Ovary (tissue), 10 donors: ENCODE measurements around the gene CCDC178. TPM values are rescaled to one million over a fixed set of nuclear protein-coding genes. Genes with fewer than 3 reads are reported as not detected.

Source experiments
- DNase-seq, 5 donors: peaks; one replicate each; pipeline ENCODE4 v3.0.0-alpha.2; 2019 to 2020
- H3K27ac ChIP-seq, 2 donors: fragments of 200-600 bp; one replicate each; pipeline versions ENCODE4 v1.5.1 to v1.8.0; 2019 to 2022
- H3K27me3 ChIP-seq: fragments of 200-600 bp; one replicate; pipeline ENCODE4 v1.8.0; 2022
- H3K36me3 ChIP-seq: fragments of 200-600 bp; sonication (generic); one replicate; pipeline ENCODE4 v1.5.1; 2019
- H3K4me1 ChIP-seq: one replicate; pipeline ENCODE4 v1.8.1; 2013; ENCODE audit warnings: mild to moderate bottlenecking, moderate library complexity; ENCODE audit not compliant: insufficient read depth
- H3K4me3 ChIP-seq: fragments of 200-600 bp; sonication (generic); one replicate; pipeline ENCODE4 v1.5.1; 2017
- H3K9me3 ChIP-seq, 2 donors: fragments of 200-600 bp in 1 of 2; sonication (generic) in 1 of 2; one replicate each; pipeline versions ENCODE4 v1.5.1 to v1.8.1; 2013 to 2019; ENCODE audit warnings: mild to moderate bottlenecking in 1 of 2, moderate library complexity in 1 of 2
- EP300 ChIP-seq: sonication (generic); formaldehyde crosslinking; IDR thresholded peaks from one replicate; pipeline ENCODE4 v1.6.1; 2017; ENCODE audit warnings: antibody characterized with exemption
- POLR2A ChIP-seq: fragments of 450-650 bp; IDR thresholded peaks from one replicate; pipeline ENCODE4 v1.6.1; 2017; ENCODE audit warnings: antibody characterized with exemption, mild to moderate bottlenecking, moderate library complexity
- WGBS, 3 donors: extraction: QIAGEN DNeasy Blood & Tissue Kit in 1 of 3; methylation state at CpG; one replicate each; pipeline versions ENCODE4 v1.1.5 to v1.1.7; 2013 to 2017; 5-methylcytosine and 5-hydroxymethylcytosine counted together
- intact Hi-C, 4 donors: fragments of 100-400 bp; cut with DNase I; formaldehyde crosslinking; loops; one replicate each; pipeline versions ENCODE4 v1.11.0 to v1.15.1; 2022 to 2023
- long read RNA-seq, 3 donors: library from polyadenylated mRNA in 2 of 3; unstranded in 2 of 3; transcript quantifications; one replicate each; pipeline ENCODE4 v2.0.0 and lab custom pipeline, GENCODE V29; 2021 to 2026
- polyA plus RNA-seq, 2 donors: library from polyadenylated mRNA; stranded (reverse); fragments of 200-250 nt in 1 of 2; fragments of 350-450 nt in 1 of 2; fragmentation: Illumina TruSeq in 1 of 2; extraction: RNeasy Lipid Tissue Mini Kit (QIAGEN cat#74804) in 1 of 2; gene quantifications; one replicate each; pipeline ENCODE4 v1.2.3, GENCODE V29; 2013 to 2014
- total RNA-seq, 7 donors: library from RNA; depleted of rRNA in 2 of 7; stranded (reverse); fragments of >200 nt in 2 of 7; fragmentation: NEBNext Ultra II Directional in 3 of 7; extraction: Animal tissue kit (Norgen Biotek cat#: 25700) in 3 of 7; gene quantifications; one replicate each; pipeline versions ENCODE4 v1.1.0 to v1.2.4, GENCODE V29; 2016 to 2023
- TF ChIP-seq, protein P1 (sequence below), 3 donors: fragments of 450-650 bp in 2 of 3; fragments of 200-600 bp in 1 of 3; IDR thresholded peaks; one replicate each; pipeline versions ENCODE4 v1.5.1 to v1.8.0; 2016 to 2022; ENCODE audit warnings: antibody characterized with exemption in 3 of 3, mild to moderate bottlenecking in 1 of 3
- donor health status: DM: no; HTN: no; CAD: no; lungs with moderate emphysema.
- donor health status: DM: no; HTN: no; CAD: no.
- donor health status: Bipolar disorder and iron deficiency.
- donor health status: DM: yes; HTN: yes; CAD: no.
- donor health status: DM: no; HTN: no; CAD: no.
- donor health status: DM: yes; HTN: yes; CAD: no.

The CCDC178 gene, protein sequence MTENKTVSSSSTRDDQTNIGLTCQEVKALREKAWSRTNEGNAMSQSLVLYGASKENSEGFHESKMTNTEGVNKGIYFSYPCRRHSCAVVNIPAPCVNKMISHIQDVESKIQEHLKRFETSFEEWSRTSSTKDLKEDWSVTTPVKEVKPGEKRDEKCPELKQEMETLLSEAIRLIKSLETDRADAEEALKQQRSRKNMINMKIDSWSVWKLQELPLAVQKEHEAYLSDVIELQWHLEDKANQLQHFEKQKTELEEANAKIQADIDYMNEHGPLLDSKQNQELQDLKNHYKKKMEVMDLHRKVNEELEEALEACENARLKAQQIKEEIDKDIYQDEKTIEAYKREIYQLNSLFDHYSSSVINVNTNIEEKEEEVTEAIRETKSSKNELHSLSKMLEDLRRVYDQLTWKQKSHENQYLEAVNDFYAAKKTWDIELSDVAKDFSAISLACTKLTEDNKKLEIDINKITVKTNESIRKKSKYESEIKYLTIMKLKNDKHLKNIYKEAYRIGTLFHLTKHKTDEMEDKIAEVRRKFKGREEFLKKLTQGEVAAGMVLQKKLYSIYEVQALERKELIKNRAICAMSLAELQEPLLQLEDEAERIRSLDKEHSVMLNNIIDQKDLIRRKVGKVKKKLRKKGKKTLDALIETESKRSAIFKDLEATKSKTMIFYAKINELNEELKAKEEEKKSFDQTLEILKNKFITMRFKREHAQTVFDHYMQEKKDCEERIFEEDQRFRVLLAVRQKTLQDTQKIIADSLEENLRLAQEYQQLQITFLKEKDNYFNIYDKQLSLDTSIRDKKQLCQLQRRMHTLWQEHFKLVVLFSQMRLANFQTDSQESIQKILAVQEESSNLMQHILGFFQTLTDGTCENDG
- 1 to 10 TPM; 2.4 to 5.4 (median 3.2) TPM for total RNA-seq
- 10 to 100 TPM in 1 of 2 donors, 1 to 10 TPM in 1; 7.0 to 11.8 TPM for polyA plus RNA-seq
- long read RNA-seq, donor 1, partial matches to known transcripts: 2 of 5 reads
- long read RNA-seq, donor 1, other reads (novel, unspliced or antisense): 2 of 5 reads
- long read RNA-seq, donor 2: 0 reads
- long read RNA-seq, donor 3, partial matches to known transcripts: 2 of 6 reads
- long read RNA-seq, donor 3, other reads (novel, unspliced or antisense): 2 of 6 reads

DNA sequence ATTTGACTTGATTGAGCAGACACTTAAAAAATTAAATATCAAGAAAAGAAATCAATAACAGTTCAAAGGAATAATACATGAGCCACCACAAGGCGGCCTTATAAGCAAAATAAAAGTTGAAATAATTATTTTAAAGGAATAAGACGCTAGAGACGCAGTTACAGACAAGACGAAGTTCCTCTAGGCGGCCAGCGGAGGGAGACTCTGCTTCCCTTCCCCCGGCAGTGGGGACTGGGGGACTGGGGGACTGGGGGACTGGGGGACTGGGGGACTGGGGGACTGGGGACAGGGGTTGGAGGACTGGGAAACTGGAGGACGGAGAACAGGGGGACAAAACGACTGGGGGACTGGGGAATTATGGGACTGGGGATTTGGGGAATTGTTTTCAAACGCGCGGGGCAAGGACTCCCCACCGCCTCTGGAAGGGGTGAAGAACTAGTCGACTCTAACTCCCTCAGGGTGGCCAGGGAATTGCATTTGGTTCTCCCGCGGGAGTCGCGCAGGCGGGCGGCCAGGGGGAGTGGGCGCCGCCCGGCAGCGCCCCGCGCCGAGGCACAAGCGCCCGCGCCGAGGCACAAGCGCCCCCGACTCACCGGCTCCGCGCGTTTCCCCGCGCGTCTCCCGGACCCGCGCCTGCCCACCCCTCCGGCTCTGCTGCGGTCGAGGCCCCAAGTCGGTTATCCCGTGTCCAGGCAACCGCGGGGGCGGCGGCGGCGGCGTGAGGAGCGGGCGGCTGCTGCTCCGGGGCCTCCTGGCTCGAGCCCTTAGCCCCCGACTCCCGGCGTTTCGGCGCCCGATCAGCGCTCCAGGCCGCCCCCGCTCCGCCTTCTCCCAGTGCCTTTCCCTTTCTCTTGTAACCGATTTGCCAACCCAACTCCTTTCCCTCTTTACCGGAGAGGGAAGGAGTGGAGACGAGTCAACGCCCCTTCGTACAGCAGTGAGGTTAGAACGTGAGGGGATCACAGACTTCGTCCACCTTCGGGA lies at the start of gene CCDC178:
CCDC178 (minus strand) TSS at position 662 of the 984 bp plus-strand sequence. CDS start 28,633 bp downstream, outside the sequence.
- Histone ChIP-seq H3K27ac (peak within 1 kb of the TSS; percentile 79 to 86), H3K4me1 (no peaks in the 10 kb centered on the region), H3K4me3 (peak within 1 kb of the TSS; percentile 53), H3K9me3 (no peaks in the 10 kb centered on the region), H3K27me3 (no peaks in the 10 kb centered on the region), H3K36me3 (no peaks in the 10 kb centered on the region)
- peak; percentile 62 to 79 (median 65) for DNase-seq
- no peak for TF ChIP-seq POLR2A
- no peak for TF ChIP-seq EP300
- TF ChIP-seq, protein P1, sequence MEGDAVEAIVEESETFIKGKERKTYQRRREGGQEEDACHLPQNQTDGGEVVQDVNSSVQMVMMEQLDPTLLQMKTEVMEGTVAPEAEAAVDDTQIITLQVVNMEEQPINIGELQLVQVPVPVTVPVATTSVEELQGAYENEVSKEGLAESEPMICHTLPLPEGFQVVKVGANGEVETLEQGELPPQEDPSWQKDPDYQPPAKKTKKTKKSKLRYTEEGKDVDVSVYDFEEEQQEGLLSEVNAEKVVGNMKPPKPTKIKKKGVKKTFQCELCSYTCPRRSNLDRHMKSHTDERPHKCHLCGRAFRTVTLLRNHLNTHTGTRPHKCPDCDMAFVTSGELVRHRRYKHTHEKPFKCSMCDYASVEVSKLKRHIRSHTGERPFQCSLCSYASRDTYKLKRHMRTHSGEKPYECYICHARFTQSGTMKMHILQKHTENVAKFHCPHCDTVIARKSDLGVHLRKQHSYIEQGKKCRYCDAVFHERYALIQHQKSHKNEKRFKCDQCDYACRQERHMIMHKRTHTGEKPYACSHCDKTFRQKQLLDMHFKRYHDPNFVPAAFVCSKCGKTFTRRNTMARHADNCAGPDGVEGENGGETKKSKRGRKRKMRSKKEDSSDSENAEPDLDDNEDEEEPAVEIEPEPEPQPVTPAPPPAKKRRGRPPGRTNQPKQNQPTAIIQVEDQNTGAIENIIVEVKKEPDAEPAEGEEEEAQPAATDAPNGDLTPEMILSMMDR (IDR thresholded peaks at IDR 0.05): peak; percentile 17 to 47 (median 28)
- intact Hi-C loops: no loop called here
- WGBS, 3 donors: 1% methylated on average over 41 to 77 of the region's 77 CpGs

DNA sequence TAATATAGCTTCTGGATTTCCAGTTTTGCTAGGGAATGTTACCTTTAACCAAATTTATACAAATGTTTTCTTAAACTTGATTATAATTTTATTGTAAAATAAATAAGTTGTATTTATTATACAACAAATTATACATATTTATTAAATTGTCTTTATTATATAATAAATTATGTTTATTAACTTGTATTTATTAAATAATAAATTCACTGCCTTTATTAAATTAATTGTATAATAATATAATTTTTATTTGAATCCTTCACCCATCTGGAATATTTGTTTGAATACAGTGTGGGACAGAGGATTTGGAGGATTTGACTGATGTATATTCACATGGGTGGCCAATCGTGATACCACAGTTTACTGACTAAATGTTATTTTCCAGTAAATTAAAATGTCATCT lies 43.4 kb upstream of the CCDC178 start:
- WGBS, 3 donors: 81 to 87% (median 85%) methylated on average over 1 of the region's 1 CpG
- H3K4me3 ChIP-seq: no peak overlapping the region
- H3K4me1 ChIP-seq: no peaks in the 10 kb centered on the region

DNA sequence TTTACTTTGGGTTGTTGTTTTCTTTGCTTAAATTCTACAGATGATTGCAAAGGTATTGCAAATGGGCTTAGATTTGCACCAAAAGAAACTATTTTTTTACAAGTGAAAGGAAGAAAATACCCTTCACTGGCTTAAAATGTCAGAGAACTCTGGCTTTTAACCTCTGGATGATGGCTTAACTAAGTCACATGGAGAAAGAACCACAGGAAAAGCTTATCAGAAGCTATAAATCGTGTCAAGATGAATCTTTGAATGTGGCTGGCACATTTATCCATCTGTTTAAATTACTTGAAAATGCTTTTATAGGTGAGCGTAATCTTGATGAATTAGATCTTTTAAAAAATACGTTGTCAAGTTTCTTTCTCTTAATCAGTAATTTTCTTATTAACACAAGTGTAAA lies 32.0 kb upstream of the CCDC178 start:
- TF ChIP-seq POLR2A: no peak
- TF ChIP-seq, protein P1 (IDR thresholded peaks at IDR 0.05): no peak
- TF ChIP-seq EP300: no peak
- Histone ChIP-seq H3K36me3 (no peaks in the 10 kb centered on the region), H3K27me3 (no peaks in the 10 kb centered on the region), H3K27ac (no peak overlapping the region), H3K9me3 (no peaks in the 10 kb centered on the region), H3K4me3 (no peak overlapping the region), H3K4me1 (no peaks in the 10 kb centered on the region)
- 63 to 77% (median 77%) methylated on average over 3 of the region's 3 CpGs for WGBS, 3 donors
- DNase-seq: no peak
- intact Hi-C loops: no loop called here

More for the DNA sequence above, 43.4 kb upstream of the CCDC178 start:
- Histone ChIP-seq H3K27ac (no peak overlapping the region), H3K9me3 (no peaks in the 10 kb centered on the region), H3K27me3 (no peaks in the 10 kb centered on the region), H3K36me3 (no peaks in the 10 kb centered on the region)
- intact Hi-C loops: no loop called here
- TF ChIP-seq EP300: no peak
- TF ChIP-seq, protein P1 (IDR thresholded peaks at IDR 0.05): no peak
- TF ChIP-seq POLR2A: no peak
- DNase-seq: no peak
